ENCODE measurements around the gene COMTD1. TPM values are rescaled to one million over a fixed set of nuclear protein-coding genes. Genes with fewer than 3 reads are reported as not detected.

The COMTD1 gene
- total and polyA plus RNA-seq, 2 of the 13 experiments (the other 11 are each of a cell fraction or from before 2014, with no cell fraction given), result 11.8 to 18.4 TPM

DNA sequence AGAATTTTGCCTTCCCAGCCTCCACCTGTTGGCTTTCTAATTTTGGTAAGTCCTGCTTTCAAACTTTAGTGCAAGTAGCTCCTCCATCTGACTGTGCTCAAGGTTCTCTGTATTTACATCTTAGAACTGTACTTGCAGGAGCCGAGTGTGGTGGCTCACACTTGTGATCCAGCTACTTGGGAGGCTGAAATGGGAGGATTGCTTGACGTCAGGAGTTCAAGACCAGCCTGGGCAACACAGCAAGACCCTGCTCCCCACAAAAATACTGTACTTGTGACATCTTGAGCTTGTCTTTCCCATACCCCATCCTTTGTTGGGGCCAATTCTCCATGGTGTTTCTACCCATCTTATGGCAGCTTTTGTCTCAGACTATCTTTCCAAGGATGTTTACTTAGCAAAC is 29.8 kb downstream of the COMTD1 start:
- peaks cover 55% of the 10 kb centered on the region for H3K4me1 ChIP-seq (ENCODE audit: insufficient read depth, low read length)

More for the DNA sequence above, 29.8 kb downstream of the COMTD1 start:
- FAIRE-seq (no peak), DNase-seq (ENCODE audit: low spot score) (no peak), ATAC-seq (no peak)
- WGBS (ENCODE audit: low lambda C conversion rate), result 93% methylated on average over 2 of the region's 2 CpGs
- BruUV-seq (replicated peaks), result no TSS peak
- H3K4me3 ChIP-seq (replicated peaks in 1 of 3; ENCODE audit: insufficient read depth in 1 of 3, low read depth in 2 of 3, low read length in 3 of 3), result no peak overlapping the region
- no peak overlapping the region for H2AFZ ChIP-seq (ENCODE audit: low read length)
- no peaks in the 10 kb centered on the region for H4K20me1 ChIP-seq (ENCODE audit: insufficient read depth, low read length)
- H3K9me3 ChIP-seq (ENCODE audit: low read length), result no peaks in the 10 kb centered on the region
- no peaks in the 10 kb centered on the region for H3K36me3 ChIP-seq (replicated peaks in 1 of 2; ENCODE audit: control insufficient read depth in 1 of 2, insufficient read depth in 2 of 2, low read length in 2 of 2)
- ChIA-PET POLR2A (interaction anchor here (1.2 kb wide), 1 partner anchor 19 kb away, joined by 3 read pairs; no protein-coding TSS in a partner anchor), CTCF (ENCODE audit: low intra/inter-chr PET ratio, low total read pairs) (no interaction called here)
- intact Hi-C loops (cut with micrococcal nuclease; ENCODE audit: unreplicated experiment), result no loop called here
- TF ChIP-seq POLR2G (IDR thresholded peaks at IDR 0.05; ENCODE audit: low read depth, low read length) (no peak), PAWR (CRISPR knock-in tag; IDR thresholded peaks at IDR 0.05; ENCODE audit: borderline replicate concordance) (no peak), ZFP82 (CRISPR knock-in tag; IDR thresholded peaks at IDR 0.05; ENCODE audit: borderline replicate concordance) (no peak), MAFG (CRISPR knock-in tag; IDR thresholded peaks at IDR 0.05) (no peak), HES4 (CRISPR knock-in tag; IDR thresholded peaks at IDR 0.05; ENCODE audit: borderline replicate concordance) (no peak), TP53 (CRISPR knock-in tag; conservative IDR thresholded peaks at IDR 0.05) (no peak), POLR2AphosphoS2 (IDR thresholded peaks at IDR 0.05; ENCODE audit: low read depth, low read length) (no peak), SUZ12 (IDR thresholded peaks at IDR 0.05; ENCODE audit: low read depth, low read length) (no peak), BRCA1 (CRISPR knock-in tag; IDR thresholded peaks at IDR 0.05) (no peak), ZNF776 (CRISPR knock-in tag; IDR thresholded peaks at IDR 0.05) (no peak)
- TF ChIP-seq, protein P1, sequence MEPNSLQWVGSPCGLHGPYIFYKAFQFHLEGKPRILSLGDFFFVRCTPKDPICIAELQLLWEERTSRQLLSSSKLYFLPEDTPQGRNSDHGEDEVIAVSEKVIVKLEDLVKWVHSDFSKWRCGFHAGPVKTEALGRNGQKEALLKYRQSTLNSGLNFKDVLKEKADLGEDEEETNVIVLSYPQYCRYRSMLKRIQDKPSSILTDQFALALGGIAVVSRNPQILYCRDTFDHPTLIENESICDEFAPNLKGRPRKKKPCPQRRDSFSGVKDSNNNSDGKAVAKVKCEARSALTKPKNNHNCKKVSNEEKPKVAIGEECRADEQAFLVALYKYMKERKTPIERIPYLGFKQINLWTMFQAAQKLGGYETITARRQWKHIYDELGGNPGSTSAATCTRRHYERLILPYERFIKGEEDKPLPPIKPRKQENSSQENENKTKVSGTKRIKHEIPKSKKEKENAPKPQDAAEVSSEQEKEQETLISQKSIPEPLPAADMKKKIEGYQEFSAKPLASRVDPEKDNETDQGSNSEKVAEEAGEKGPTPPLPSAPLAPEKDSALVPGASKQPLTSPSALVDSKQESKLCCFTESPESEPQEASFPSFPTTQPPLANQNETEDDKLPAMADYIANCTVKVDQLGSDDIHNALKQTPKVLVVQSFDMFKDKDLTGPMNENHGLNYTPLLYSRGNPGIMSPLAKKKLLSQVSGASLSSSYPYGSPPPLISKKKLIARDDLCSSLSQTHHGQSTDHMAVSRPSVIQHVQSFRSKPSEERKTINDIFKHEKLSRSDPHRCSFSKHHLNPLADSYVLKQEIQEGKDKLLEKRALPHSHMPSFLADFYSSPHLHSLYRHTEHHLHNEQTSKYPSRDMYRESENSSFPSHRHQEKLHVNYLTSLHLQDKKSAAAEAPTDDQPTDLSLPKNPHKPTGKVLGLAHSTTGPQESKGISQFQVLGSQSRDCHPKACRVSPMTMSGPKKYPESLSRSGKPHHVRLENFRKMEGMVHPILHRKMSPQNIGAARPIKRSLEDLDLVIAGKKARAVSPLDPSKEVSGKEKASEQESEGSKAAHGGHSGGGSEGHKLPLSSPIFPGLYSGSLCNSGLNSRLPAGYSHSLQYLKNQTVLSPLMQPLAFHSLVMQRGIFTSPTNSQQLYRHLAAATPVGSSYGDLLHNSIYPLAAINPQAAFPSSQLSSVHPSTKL (CRISPR knock-in tag; IDR thresholded peaks at IDR 0.05), result no peak
- TF ChIP-seq, protein P2, sequence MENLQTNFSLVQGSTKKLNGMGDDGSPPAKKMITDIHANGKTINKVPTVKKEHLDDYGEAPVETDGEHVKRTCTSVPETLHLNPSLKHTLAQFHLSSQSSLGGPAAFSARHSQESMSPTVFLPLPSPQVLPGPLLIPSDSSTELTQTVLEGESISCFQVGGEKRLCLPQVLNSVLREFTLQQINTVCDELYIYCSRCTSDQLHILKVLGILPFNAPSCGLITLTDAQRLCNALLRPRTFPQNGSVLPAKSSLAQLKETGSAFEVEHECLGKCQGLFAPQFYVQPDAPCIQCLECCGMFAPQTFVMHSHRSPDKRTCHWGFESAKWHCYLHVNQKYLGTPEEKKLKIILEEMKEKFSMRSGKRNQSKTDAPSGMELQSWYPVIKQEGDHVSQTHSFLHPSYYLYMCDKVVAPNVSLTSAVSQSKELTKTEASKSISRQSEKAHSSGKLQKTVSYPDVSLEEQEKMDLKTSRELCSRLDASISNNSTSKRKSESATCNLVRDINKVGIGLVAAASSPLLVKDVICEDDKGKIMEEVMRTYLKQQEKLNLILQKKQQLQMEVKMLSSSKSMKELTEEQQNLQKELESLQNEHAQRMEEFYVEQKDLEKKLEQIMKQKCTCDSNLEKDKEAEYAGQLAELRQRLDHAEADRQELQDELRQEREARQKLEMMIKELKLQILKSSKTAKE (CRISPR knock-in tag; IDR thresholded peaks at IDR 0.05; ENCODE audit: borderline replicate concordance), result no peak
- TF ChIP-seq, protein P3, sequence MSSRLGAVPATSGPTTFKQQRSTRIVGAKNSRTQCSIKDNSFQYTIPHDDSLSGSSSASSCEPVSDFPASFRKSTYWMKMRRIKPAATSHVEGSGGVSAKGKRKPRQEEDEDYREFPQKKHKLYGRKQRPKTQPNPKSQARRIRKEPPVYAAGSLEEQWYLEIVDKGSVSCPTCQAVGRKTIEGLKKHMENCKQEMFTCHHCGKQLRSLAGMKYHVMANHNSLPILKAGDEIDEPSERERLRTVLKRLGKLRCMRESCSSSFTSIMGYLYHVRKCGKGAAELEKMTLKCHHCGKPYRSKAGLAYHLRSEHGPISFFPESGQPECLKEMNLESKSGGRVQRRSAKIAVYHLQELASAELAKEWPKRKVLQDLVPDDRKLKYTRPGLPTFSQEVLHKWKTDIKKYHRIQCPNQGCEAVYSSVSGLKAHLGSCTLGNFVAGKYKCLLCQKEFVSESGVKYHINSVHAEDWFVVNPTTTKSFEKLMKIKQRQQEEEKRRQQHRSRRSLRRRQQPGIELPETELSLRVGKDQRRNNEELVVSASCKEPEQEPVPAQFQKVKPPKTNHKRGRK (CRISPR knock-in tag; IDR thresholded peaks at IDR 0.05), result no peak
- TF ChIP-seq, protein P4, sequence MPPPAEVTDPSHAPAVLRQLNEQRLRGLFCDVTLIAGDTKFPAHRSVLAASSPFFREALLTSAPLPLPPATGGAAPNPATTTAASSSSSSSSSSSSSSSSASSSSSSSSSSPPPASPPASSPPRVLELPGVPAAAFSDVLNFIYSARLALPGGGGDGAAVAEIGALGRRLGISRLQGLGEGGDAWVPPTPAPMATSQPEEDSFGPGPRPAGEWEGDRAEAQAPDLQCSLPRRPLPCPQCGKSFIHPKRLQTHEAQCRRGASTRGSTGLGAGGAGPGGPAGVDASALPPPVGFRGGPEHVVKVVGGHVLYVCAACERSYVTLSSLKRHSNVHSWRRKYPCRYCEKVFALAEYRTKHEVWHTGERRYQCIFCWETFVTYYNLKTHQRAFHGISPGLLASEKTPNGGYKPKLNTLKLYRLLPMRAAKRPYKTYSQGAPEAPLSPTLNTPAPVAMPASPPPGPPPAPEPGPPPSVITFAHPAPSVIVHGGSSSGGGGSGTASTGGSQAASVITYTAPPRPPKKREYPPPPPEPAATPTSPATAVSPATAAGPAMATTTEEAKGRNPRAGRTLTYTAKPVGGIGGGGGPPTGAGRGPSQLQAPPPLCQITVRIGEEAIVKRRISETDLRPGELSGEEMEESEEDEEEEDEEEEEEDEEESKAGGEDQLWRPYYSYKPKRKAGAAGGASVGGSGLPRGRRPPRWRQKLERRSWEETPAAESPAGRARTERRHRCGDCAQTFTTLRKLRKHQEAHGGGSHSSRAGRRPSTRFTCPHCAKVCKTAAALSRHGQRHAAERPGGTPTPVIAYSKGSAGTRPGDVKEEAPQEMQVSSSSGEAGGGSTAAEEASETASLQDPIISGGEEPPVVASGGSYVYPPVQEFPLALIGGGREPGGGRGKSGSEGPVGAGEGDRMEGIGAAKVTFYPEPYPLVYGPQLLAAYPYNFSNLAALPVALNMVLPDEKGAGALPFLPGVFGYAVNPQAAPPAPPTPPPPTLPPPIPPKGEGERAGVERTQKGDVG (CRISPR knock-in tag; IDR thresholded peaks at IDR 0.05; ENCODE audit: borderline replicate concordance), result no peak
- H3K27ac ChIP-seq (ENCODE audit: extremely low read length, insufficient read depth, low read length), result no peak overlapping the region
- H3K4me2 ChIP-seq (ENCODE audit: low read depth, low read length), result no peak overlapping the region
- H3K79me2 ChIP-seq (ENCODE audit: insufficient read depth, low read length), result peaks cover 2% of the 10 kb centered on the region
- H3K27me3 ChIP-seq (ENCODE audit: control insufficient read depth in 1 of 2, insufficient read depth in 2 of 2, low read length in 2 of 2), result no peaks in the 10 kb centered on the region; a peak in 1 of 5 replicates
- in situ Hi-C loops (cut with HindIII; ENCODE audit: extremely low pct_ligation_motif_present, low pct_unique_long_range_greater_than_20kb), result no loop called here
- H3K9ac ChIP-seq (ENCODE audit: insufficient read depth, low read depth, low read length), result no peak overlapping the region
